ENCODE data around the gene CFAP92.

DNA sequence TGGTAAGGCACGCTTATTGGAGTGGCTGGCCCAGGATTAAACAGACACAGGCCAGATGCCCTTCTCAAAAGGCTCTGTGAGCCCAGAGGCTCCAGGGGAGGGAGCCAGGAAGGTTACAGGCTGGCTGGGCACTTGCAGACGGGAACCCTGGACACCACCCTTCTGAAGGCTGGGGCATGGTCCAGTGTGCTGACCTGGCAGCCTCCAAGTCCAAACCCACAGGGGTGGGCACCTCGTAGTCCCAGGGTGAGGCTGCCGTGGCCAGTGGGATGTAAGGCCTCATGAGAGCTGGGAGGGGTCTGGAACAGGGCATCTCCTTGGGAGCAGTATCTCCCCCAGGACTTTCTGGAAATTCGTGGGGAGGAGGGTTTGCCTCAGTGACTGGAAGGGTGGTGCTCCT, 26.8 kb upstream of the CFAP92 start:
- TF ChIP-seq, protein P1, sequence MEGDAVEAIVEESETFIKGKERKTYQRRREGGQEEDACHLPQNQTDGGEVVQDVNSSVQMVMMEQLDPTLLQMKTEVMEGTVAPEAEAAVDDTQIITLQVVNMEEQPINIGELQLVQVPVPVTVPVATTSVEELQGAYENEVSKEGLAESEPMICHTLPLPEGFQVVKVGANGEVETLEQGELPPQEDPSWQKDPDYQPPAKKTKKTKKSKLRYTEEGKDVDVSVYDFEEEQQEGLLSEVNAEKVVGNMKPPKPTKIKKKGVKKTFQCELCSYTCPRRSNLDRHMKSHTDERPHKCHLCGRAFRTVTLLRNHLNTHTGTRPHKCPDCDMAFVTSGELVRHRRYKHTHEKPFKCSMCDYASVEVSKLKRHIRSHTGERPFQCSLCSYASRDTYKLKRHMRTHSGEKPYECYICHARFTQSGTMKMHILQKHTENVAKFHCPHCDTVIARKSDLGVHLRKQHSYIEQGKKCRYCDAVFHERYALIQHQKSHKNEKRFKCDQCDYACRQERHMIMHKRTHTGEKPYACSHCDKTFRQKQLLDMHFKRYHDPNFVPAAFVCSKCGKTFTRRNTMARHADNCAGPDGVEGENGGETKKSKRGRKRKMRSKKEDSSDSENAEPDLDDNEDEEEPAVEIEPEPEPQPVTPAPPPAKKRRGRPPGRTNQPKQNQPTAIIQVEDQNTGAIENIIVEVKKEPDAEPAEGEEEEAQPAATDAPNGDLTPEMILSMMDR (IDR thresholded peaks at IDR 0.05; ENCODE audit: insufficient read depth, low read depth, low read length) = no peak
- no peak for TF ChIP-seq EZH2 (IDR thresholded peaks at IDR 0.05; ENCODE audit: insufficient read depth, low read length)
